HG03457 (cell line): ENCODE data around the gene TOMM22.
A peak's percentile ranks its signal among the peaks of the same experiment; 100 is the strongest.
"Not testable (repeated sequence)": the region's sequence is repeated elsewhere in the genome, so short reads cannot be mapped to it uniquely, and the experiment has no call there.

Experiments used
- ATAC-seq: cut with Tn5 transposase; IDR thresholded peaks from one replicate; pipeline ENCODE4 v1.9.1; 2021; ENCODE audit warnings: moderate number of reproducible peaks; ENCODE audit not compliant: unreplicated experiment

Gene TOMM22

GRCh38 chr22:38681582-38682335 is at the start of gene TOMM22:
Gene TOMM22 (plus strand): TSS chr22:38681957. CDS start chr22:38681979, 22 bp downstream.
- peak; percentile 64 for ATAC-seq

DNA sequence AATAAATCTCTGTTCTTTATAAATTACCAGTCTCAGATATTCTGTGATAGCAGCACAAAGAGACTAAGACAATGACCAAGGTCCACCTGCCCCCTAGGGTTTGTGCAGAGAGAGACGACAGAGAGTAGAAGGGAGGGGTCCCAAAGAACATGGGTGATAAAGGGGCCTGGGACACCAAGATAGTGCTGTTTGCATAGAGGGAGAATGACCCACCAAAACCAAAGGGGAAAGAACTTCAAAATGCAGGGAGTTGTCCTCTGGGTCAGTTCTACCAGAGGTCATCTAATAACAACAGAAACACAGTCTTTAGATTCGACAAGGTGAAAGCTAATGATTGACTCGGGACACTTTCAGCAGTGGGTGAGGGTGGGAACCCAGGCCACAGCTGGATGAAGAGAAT is 49.2 kb upstream of the TOMM22 start:
- no peak for ATAC-seq

- no peak for ATAC-seq
Observed at GRCh38 chr22:38638216-38638615, 43.5 kb upstream of the TOMM22 start.

DNA sequence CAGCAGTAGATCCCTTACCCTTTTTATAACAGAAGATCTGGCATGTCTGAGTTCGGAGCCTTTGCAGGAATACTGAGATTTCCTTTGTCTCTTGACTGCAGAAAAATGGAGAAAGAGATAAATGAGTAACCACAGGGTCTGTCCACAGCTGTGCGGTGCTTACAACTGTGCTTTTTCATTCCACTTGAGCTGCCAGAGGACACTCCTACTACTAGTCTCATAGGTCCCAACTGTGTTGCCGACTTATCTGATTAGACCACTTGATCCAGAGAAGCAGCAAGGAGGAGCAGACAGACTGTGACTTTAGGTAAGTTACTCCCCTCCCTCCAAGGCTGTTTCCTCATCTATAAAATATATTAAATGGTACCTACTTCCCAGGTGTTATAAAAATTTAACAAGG is 43.0 kb upstream of the TOMM22 start:
- ATAC-seq, result no peak

GRCh38 chr22:38641476-38642040 is 40.2 kb upstream of the TOMM22 start:
- no peak for ATAC-seq

DNA sequence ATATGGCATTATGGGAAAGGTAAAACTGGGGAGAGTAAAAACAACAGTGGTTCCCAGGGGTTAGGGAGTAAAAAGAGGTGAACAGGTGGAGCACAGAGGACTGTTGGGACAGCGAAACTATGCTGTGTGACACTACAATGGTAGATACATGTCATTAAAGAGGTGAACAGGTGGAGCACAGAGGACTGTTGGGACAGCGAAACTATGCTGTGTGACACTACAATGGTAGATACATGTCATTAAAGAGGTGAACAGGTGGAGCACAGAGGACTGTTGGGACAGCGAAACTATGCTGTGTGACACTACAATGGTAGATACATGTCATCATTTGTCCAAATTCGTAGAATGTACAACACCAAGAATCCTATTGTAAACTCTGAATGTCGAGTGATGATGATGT is 37.5 kb upstream of the TOMM22 start:
- ATAC-seq, result not testable (repeated sequence)

GRCh38 chr22:38645430-38645829 is 36.3 kb upstream of the TOMM22 start:
- ATAC-seq, result no peak

GRCh38 chr22:38649841-38650522 is 31.8 kb upstream of the TOMM22 start:
- no peak for ATAC-seq

DNA sequence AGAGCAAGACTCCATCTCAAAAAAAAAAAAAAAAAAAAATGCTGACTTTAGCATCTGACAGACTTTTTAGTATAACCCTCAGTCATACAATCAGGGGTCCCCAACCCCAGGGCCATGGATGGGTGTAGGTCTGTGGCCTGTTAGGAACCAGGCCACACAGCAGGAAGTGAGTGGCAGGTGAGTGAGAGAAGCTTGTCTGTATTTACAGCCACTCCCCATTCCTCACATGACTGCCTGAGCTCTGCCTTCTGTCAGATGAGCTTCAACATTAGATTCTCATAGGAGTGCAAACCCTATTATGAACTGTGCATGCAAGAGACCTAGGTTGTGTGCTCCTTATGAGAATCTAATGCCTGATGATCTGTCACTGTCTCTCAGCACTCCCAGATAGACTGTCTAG is 28.9 kb upstream of the TOMM22 start:
- ATAC-seq, result no peak

DNA sequence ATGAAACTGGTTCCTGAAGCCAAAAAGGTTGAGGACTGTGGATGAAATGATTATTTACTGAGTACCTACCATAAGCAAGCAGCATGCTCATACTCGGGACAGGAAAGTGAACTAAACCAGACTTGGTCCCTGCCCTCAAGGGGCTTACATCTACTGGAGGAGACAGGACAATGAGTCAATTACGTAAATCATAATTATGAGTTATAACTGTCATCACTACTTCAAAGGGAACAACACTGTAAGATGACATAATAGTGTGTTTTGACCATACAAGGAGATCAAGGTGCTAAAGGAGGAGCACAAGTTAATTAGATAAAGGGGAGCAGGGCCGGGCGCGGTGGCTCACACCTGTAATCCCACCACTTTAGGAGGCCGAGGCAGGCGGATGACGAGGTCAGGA is 28.0 kb upstream of the TOMM22 start:
- no peak for ATAC-seq

DNA sequence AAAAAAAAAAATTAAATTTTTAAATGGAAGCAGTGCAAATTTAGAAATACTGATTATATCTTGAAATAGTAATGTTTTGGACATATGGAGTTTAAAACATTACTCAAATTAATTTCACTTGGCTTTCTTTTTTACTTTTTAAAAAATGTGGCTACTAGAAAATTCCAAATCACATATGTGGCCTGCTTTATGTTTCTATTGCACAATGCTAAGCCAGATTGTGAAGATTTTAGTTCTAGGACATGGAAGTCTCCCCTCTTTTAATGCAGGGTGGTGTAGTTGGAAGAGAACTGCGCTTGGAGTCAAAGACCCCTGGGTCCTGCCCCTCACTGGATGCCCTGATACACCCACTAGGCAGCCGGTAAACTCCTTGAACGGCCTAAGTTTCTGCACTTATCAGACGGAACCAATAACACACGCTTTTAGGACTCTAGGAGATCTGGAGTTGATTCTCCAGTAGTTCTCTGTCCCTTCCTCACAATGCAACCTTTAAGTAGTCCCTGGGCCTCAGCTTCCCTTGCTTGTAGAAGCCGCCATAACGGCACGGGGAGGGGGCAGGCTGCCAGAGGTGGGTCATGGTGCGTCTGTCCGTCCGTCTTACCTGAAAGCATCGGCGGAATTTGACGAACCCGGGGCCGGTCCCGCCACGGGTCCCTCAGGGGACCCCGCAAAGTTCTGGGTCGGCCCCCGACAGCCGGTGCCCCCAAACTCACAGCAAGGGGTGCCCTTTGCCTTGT is 26.1 kb upstream of the TOMM22 start:
- no peak for ATAC-seq

DNA sequence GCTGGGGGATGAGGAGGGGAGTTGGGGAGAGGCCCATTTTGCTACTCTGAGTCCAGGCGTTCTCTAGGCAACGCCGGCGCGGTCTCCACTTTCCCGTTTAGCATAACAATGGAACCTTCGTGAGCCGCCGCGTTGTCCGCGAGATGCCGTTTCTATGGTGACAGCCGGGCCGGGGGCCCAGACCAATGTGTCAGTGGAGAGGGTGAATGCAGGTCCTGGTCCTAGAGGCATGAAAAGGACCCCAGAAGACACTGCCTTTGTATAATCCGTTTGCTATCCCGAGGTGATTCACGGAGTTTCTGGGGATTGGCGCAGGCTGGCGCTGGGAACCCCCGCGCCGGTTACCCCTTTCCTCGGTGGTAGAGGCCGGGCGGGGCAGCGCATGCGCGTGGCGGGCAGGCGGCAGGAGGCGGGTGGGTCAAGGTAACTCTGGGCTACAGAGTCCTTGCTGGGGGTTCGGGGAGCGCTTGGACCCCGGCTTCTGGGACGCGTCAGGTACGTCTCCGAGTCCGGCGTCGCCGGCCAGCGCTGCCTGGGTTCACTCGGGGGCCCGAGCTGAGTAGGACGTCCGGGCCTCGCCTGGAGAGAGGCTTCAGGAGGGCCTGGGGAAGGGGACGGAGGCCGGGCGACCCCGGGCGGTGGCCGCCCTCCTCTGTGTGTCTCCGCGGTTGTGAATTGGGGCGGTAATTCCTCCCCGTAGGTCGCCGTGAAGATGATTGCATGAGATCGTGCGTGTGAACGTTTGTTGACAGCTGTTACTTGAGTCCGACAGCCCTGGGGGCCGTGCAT is 25.3 kb upstream of the TOMM22 start, which contains the start of the genes CBY1 and FAM227A:
Gene CBY1 (plus strand): TSS at position 383 of the 789 bp plus-strand sequence. CDS start 11,417 bp downstream, outside the sequence.
Gene FAM227A (minus strand): TSS at position 137 of the 789 bp plus-strand sequence. CDS start 6,224 bp downstream, outside the sequence.
- peak; percentile 53 for ATAC-seq

DNA sequence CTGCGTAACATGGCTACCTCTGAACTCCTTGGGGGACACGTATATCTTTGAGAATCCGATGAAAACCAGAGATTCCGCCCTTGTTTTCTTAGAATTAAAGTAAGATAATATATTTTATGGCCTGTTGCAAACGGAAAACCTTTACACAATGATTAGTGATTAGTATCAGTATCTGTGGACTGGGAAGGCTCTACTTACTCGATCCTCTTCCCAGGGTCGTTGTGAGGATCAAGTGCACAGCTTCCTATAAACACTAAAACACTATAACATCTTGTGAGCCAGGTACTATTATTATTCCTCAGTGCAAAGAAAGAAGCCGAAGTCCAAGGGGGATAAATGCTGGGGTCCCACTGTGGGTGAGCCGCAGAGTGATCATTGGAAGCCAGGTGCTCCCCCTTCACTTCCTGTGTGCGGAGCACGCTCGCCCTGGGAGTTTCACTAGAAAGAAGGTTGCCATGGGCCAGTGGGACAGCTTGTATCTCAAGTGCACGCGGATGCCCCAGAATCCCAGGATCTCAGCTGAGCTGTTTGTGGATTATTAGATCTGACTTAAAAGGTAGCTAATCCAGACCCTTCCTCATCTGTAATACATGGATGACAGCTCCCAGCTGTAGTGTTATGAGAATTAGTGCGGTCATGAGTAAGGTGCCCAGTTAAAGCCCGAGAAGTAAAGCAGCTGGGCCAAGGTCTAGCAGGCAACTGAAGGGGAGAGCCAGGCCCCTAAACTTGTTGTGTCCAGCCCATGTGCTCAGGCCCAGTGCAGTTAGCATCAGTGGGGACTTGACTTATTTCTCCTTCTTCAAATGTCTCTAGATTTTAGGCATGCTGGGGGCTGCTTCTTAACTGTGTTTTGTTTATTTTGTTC is 24.5 kb upstream of the TOMM22 start:
- no peak for ATAC-seq

- ATAC-seq, result no peak
Observed at GRCh38 chr22:38674888-38675287, 6.9 kb upstream of the TOMM22 start.

DNA sequence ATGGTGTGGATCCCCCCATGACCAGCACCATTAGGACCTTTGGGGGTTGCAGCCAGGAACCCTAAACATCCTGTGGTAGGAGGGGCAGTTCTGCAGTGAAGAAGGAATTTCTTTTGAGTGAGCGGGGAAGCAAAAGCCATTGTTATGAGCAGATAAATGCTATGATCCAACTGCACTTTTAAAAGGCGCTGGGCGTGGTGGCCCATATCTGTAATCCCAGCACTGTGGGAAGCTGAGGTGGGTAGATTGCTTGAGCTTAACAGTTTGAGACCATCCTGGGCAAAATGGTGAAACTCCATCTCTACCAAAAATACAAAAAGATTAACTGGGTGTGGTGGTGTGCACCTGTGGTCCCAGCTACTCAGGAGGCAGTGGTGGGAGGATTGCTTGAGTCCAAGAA is 5.9 kb upstream of the TOMM22 start:
- no peak for ATAC-seq

DNA sequence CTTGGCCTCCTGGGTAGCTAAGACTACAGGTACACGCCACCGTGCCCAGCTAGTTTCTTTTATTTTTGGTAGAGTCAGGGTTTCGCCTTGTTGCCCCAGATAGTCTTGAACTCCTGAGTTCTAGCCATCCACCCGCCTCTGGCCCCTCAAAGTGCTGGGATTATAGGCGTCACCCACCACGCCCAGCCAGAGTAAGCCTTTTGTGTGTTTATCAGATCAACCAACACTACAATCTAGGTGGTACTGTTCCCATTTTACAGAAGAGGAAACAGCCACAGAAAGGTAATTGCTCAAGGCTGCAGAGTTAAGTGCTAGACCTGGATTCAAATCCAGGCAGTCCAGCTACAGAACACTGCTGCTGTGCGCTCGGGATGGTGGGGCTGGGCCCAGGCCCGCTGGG is 3.1 kb downstream of the TOMM22 start:
- ATAC-seq, result no peak

- no peak for ATAC-seq
Observed at GRCh38 chr22:38685761-38686160, 4.0 kb downstream of the TOMM22 start.

- no peak for ATAC-seq
Observed at GRCh38 chr22:38689651-38690050, 7.9 kb downstream of the TOMM22 start.

DNA sequence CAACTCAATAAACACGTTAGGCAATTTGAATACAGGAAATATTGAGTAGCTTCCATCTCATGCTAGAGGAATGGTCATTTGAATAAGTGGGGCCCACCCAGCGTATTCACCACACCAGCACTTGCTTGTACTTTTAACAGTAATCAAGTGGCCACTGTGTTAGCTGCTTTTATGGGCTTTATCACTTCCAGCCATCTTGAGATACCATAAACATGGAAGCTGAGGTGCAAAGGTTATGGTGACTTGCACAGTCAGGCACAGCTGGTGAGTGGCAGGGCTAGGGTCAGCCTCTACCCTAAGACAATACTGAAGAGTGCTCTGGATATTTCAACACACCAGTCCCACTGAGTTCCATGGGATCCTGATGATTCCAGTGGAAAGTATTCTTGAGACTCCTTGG is 12.3 kb downstream of the TOMM22 start:
- ATAC-seq, result no peak
